ENCODE results near the gene WDR17.
"Not testable (repeated sequence)": the region's sequence is repeated elsewhere in the genome, so short reads cannot be mapped to it uniquely, and the experiment has no call there.

WDR17 gene

GRCh38 chr4:176191974-176192373 is 126.3 kb downstream of the WDR17 start:
- DNase-seq (ENCODE audit: low spot score) = no peak

- no peak for DNase-seq (ENCODE audit: low spot score)
Measured at GRCh38 chr4:176193126-176193525, 127.5 kb downstream of the WDR17 start.

GRCh38 chr4:176193938-176194337 is 128.3 kb downstream of the WDR17 start:
- DNase-seq (ENCODE audit: low spot score) = no peak

GRCh38 chr4:176195184-176195978 is 129.7 kb downstream of the WDR17 start, which contains the start of gene SPATA4:
SPATA4 (minus strand) TSS chr4:176195585; CDS start chr4:176195562, 23 bp downstream.
- DNase-seq (ENCODE audit: low spot score) = peak; percentile 92

DNA sequence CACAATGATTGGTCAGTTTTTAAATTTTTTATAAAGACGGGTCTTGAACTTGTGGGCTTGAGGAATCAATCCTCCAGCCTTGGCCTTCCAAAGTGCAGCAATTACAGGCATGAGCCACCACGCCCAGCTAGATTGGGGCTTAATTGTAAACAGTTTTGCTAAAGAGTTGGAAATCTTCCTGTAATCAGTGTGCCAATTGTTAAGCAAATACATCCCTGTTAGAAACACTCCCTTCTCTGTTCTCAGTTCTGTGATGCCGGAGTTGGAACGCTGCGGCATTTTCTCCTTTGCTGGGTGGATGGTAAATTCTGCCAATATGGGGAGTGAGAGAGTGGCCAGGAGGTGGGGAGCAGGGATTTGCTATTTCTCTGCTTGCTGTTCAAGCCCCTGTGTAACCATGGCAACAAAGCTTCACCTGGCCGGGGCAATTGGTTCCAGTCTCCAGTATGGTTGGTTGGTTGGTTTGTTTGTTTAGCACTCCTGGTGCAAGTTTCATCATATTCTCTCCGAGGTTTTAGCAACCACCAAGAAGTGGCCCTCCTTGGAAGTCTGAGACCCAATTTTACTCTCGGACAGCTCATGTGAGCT is 132.8 kb downstream of the WDR17 start:
- DNase-seq (ENCODE audit: low spot score) = no peak

GRCh38 chr4:176205299-176205698 is 139.7 kb downstream of the WDR17 start:
- no peak for DNase-seq (ENCODE audit: low spot score)

DNA sequence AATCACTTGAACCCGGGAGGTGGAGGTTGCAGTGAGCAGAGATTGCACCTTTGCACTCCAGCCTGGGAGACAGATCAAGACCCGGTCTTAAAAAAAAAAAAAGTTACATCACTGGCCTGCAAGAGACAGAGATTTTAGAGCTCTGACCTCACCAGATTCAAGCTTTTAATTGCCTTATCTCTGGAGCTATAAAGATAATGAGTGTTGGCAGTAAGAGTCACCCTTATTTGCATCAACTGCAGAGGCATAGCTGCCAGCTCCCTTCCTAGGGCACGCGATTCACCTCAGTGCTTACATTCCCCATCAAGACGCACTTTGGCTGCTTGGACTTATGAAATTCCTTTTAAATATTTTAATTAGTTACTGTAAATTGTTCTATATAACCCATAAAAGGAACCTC is 142.2 kb downstream of the WDR17 start:
- DNase-seq (ENCODE audit: low spot score) = no peak

- DNase-seq (ENCODE audit: low spot score) = no peak
Measured at GRCh38 chr4:176209535-176209934, 143.9 kb downstream of the WDR17 start.

DNA sequence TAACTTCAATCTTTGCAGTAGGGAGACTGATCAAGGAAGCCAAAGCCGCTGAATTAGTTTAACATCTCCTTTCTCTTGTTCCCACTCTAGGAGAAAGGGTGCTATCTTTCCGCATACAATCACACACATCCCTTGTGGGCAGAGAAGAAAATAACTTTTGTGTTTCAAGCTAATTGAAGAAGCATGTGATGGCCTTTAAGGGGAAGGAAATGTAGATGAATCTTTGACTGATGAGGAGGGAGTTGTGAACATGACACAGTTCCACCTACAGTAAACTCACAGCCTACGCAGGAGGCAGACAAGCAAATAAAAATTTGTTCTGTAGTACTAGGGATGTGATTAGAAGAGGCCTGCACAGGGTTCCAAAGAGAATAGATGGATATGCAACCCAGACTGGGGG is 144.5 kb downstream of the WDR17 start:
- no peak for DNase-seq (ENCODE audit: low spot score)

DNA sequence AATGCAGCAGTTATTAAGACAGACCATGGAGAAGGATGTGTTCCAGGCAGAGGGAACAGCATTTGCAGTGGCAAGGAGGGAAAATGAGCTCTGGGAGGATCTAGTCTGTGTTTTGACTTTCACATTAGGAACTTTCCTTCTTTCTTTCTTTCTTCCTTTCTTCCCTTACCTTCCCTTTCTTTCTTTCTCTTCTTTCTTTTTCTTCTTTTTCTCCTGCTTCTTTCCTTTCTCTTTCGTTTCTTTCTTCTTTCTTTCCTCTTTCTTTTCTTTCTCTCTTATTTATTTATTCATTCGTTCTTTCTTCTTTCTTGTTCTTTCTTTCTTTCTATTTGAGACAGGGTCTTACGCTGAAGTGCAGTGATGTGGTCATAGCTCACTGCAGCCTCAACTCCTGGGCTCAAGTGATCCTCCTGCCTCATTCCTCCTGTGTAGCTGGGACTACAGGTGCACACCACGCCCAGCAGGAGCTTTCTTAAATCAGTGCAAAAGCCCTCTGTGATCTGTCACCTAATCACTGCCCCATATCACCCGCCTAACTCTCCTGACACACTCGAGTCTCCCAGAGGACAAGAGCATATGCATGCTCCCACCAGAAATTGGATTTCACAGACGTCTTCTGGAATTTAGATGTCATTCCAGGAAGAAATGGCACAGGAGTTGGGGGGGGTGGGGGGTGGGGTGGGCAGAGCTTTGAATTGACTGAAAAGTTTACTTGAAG is 145.1 kb downstream of the WDR17 start:
- no peak for DNase-seq (ENCODE audit: low spot score)

DNA sequence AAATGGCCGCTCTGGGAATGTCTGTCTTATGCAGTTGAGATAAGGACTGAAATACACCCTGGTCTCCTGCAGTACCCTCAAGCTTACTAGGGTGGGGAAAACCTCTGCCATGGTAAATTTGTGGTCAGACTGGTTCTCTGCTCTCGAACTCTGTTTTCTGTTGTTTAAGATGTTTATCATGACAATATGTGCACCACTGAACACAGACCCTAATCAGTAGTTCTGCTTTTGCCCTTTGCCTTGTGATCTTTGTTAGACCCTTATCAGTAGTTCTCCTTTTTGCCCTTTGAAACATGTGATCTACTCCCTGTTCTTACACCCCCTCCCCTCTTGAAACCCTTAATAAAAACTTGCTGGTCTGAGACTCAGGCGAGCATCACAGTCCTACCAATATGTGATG is 146.7 kb downstream of the WDR17 start:
- DNase-seq (ENCODE audit: low spot score) = not testable (repeated sequence)

GRCh38 chr4:176217510-176217909 is 151.9 kb downstream of the WDR17 start:
- DNase-seq (ENCODE audit: low spot score) = no peak

GRCh38 chr4:176222149-176222548 is 156.5 kb downstream of the WDR17 start:
- no peak for DNase-seq (ENCODE audit: low spot score)

- DNase-seq (ENCODE audit: low spot score) = no peak
Measured at GRCh38 chr4:176223561-176223960, 157.9 kb downstream of the WDR17 start.

GRCh38 chr4:176226736-176227135 is 161.1 kb downstream of the WDR17 start:
- no peak for DNase-seq (ENCODE audit: low spot score)

DNA sequence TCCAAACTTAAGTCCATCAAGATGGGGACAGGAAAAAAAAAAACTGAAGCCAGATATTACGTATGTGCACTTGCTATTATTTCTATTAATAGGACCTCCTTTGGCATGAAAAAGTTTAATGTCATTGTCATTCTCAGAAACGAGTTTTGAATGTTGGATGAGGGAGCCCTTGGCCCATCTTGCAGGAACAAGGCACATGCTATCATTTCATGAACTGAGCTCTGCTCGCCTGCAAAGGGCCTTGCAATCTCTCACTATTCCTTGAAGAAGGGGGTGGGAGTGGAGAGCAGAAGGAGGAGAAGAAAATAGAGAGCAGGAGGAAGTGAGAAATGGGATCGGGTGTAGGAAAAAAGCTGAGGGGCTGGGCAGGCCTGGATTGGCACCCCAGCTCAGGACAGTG is 164.0 kb downstream of the WDR17 start:
- DNase-seq (ENCODE audit: low spot score) = no peak
